Right kidney (tissue), 1 donor: ENCODE results near the gene NDUFA7.
"Not testable (repeated sequence)": the region's sequence is repeated elsewhere in the genome, so short reads cannot be mapped to it uniquely, and the experiment has no call there.

Experiments used
- DNase-seq: peaks from one replicate; pipeline ENCODE4 v3.0.0-alpha.2; 2016

Gene NDUFA7

GRCh38 chr19:8265872-8266271 is 55.3 kb downstream of the NDUFA7 start:
- DNase-seq, result no peak

- not testable (repeated sequence) for DNase-seq
Measured at GRCh38 chr19:8264248-8264647, 56.9 kb downstream of the NDUFA7 start.

GRCh38 chr19:8262431-8262830 is 58.7 kb downstream of the NDUFA7 start:
- DNase-seq, result no peak

- no peak for DNase-seq
Measured at GRCh38 chr19:8261881-8262280, 59.3 kb downstream of the NDUFA7 start.

- no peak for DNase-seq
Measured at GRCh38 chr19:8261347-8261746, 59.8 kb downstream of the NDUFA7 start.
